A673 (cell line): ENCODE measurements around the gene ARSA. TPM values are rescaled to one million over a fixed set of nuclear protein-coding genes. Genes with fewer than 3 reads are reported as not detected.

ENCODE experiments used
- BruUV-seq: library from RNA; stranded (reverse); fragments of 400-500 nt; replicated peaks from 2 replicates; lab custom pipeline; 2021; lab: Mats Ljungman, UMichigan
- CTCF ChIA-PET: fragments of 300-600 bp; sonication (Branson Sonifier 250); formaldehyde crosslinking; loops from one replicate; lab custom pipeline; 2022; ENCODE audit warnings: antibody characterized with exemption; lab: Charles Lee
- POLR2A ChIA-PET: fragments of 300-600 bp; sonication (Branson Sonifier 250); formaldehyde crosslinking; loops from one replicate; lab custom pipeline; 2022; ENCODE audit warnings: antibody characterized with exemption; ENCODE audit not compliant: low non-redundant PET; lab: Charles Lee
- DNase-seq: peaks from one replicate; pipeline ENCODE4 v3.0.0-alpha.2; 2015; ENCODE audit warnings: low spot score
- H3K27ac ChIP-seq: fragments of 200-600 bp; sonication (generic); 2 replicates; pipeline ENCODE4 v1.5.1; 2016; ENCODE audit warnings: mixed run types, low read depth, mild to moderate bottlenecking, mixed read lengths, antibody characterized with exemption, low read length; ENCODE audit not compliant: poor library complexity, severe bottlenecking
- H3K27me3 ChIP-seq: fragments of 200-600 bp; sonication (generic); replicated peaks from 2 replicates; pipeline ENCODE4 v1.6.1; 2017; ENCODE audit warnings: mixed run types, low read depth, mild to moderate bottlenecking, mixed read lengths, antibody characterized with exemption, low read length; ENCODE audit not compliant: insufficient read depth, poor library complexity
- H3K36me3 ChIP-seq: fragments of 200-600 bp; sonication (generic); 2 replicates; pipeline ENCODE4 v1.6.1; 2016; ENCODE audit warnings: mixed run types, mild to moderate bottlenecking, mixed read lengths, antibody characterized with exemption, low read length; ENCODE audit not compliant: insufficient read depth, poor library complexity, severe bottlenecking
- H3K4me1 ChIP-seq: fragments of 200-600 bp; sonication (generic); 2 replicates; pipeline ENCODE4 v1.6.1; 2017; ENCODE audit warnings: mixed run types, mild to moderate bottlenecking, mixed read lengths, antibody characterized with exemption, low read length; ENCODE audit not compliant: insufficient read depth, poor library complexity, severe bottlenecking
- H3K4me3 ChIP-seq: fragments of 200-600 bp; sonication (generic); 2 replicates; pipeline ENCODE4 v1.5.1; 2016; ENCODE audit warnings: low read depth, mixed run types, mild to moderate bottlenecking, mixed read lengths, low read length; ENCODE audit not compliant: poor library complexity, severe bottlenecking
- H3K9me3 ChIP-seq: fragments of 200-600 bp; sonication (generic); 2 replicates; pipeline ENCODE4 v1.6.1; 2016; ENCODE audit warnings: mixed run types, low read depth, mild to moderate bottlenecking, mixed read lengths, antibody characterized with exemption, low read length; ENCODE audit not compliant: poor library complexity, severe bottlenecking
- CTCF ChIP-seq: fragments of 300-800, 200-600 bp; sonication (generic); conservative IDR thresholded peaks from 2 replicates; pipeline ENCODE4 v1.5.1; 2017; ENCODE audit warnings: low read depth, mild to moderate bottlenecking, antibody characterized with exemption, low read length, moderate library complexity, mixed read lengths
- EZH2 ChIP-seq: fragments of 200-600 bp; sonication (generic); IDR thresholded peaks from 2 replicates; pipeline ENCODE4 v1.6.1; 2017; ENCODE audit warnings: borderline replicate concordance, low read depth, mild to moderate bottlenecking, mixed read lengths, antibody characterized with exemption, low read length; ENCODE audit not compliant: poor library complexity, severe bottlenecking
- intact Hi-C: fragments of 100-400 bp; cut with micrococcal nuclease; formaldehyde crosslinking; loops from one replicate; pipeline ENCODE4 v1.10.0; 2022; ENCODE audit not compliant: unreplicated experiment
- total RNA-seq: library from RNA; stranded (reverse); gene quantifications from 2 replicates; pipeline ENCODE4 v1.2.3, GENCODE V29; 2021

The ARSA gene
- total RNA-seq, 1 experiment from 2014 or later = 15.6 TPM

DNA sequence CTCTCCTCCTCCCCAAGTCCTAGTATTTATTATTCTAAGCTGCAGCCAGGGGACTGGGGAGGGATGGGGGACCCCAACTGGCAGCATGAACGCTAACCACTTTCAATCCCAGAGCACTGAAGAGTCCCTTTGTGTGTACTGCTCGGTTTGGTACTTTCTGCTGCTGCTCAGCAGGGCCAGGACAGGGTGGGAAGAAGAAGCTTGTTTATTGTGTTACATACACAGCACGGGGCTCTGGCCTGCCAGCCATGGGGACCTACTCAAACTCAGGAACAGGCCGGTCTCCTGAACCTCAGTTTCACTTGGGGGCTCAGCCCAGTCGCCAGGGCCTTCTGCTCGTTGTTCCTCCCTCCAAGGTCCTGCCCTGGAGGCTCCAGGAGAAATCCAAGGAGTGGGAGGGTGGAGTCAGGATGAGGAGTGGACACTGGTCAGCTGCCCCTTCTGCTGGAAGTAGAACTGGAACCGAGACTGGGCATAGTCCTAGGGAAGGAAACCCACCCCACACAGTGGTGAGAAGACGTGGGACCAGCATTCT lies 49.1 kb downstream of the ARSA start:
- H3K36me3 ChIP-seq = no peaks in the 10 kb centered on the region
- H3K27ac ChIP-seq = no peak overlapping the region
- ChIA-PET POLR2A (no interaction called here), CTCF (interaction anchor here (0.9 kb wide), 1 partner anchor 49 kb away, joined by 5 read pairs; the partner anchor contains the start of gene ARSA)
- no TSS peak for BruUV-seq
- H3K27me3 ChIP-seq = no peaks in the 10 kb centered on the region
- TF ChIP-seq EZH2 = no peak
- no peak for TF ChIP-seq CTCF
- no peak overlapping the region for H3K4me3 ChIP-seq
- H3K9me3 ChIP-seq = no peaks in the 10 kb centered on the region
- DNase-seq = no peak
- H3K4me1 ChIP-seq = no peaks in the 10 kb centered on the region
- intact Hi-C loops = no loop called here

DNA sequence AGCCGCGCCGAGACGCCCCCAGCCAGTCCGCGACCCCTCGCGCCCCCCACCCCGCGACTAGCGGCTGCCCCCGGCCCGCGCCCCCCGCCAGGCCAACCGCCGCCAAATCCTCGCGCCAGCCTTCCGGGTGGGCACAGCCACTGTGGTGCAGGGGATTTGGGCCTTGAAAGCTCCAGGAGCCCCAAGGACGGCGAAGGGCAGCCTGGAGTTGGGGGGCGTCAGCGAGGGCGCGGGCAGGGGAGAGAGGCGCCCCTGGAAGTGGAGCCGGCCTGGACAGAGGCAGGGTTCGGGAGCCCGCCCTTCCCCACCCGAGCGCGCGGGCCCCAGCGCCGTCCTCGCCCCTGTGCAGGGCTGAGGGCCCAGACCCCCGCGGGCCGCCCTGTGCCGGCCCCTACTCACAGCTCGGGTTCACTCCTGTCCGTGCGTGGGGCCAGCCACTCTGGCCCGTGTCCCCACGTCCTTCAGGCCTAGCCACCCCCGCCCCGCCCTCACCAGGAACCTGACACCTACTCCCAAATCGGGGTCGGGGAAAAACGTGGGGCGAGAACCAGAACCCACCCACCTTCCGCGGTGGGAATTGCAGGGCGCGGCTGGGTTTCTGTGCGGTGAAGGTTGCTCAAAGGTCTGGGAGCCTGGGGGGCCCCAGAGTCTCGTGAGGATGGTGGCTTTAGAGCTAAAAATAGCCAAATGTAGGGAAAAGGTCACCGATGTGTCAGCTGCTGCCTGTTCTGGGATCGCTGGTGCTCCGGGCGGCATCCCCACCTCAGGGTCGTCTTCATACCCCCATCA lies 49.8 kb downstream of the ARSA start, which contains the start of gene CPT1B:
CPT1B (minus strand) TSS at position 441 of the 789 bp plus-strand sequence. CDS start 512 bp downstream, outside the sequence.
- DNase-seq = no peak
- intact Hi-C loops = no loop called here
- H3K36me3 ChIP-seq = no peaks in the 10 kb centered on the region
- no peaks in the 10 kb centered on the region for H3K4me1 ChIP-seq
- no peaks in the 10 kb centered on the region for H3K9me3 ChIP-seq
- H3K4me3 ChIP-seq = no peak within 1 kb of the TSS
- H3K27me3 ChIP-seq = no peaks in the 10 kb centered on the region
- no peak within 1 kb of the TSS for H3K27ac ChIP-seq
- ChIA-PET POLR2A (no interaction called here), CTCF (interaction anchor here (0.9 kb wide), 1 partner anchor 50 kb away, joined by 5 read pairs; the partner anchor contains the start of gene ARSA)
- TF ChIP-seq CTCF (no peak), EZH2 (no peak)
- BruUV-seq = no TSS peak

DNA sequence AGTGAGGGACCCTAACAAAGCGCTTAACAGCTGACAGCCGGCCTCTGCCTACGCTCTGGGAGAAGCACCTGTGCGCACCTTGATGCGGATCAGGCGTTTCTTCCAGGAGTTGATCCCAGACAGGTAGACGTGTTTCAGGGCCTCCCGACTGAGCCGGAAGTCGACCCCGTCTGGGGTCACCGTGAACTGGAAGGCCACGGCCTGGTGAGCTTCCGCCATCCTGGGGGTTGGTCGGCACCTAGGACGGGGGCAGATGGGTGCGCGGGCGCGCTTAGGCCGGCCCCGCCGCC lies 50.3 kb downstream of the ARSA start:
- no peak overlapping the region for H3K27ac ChIP-seq
- no peaks in the 10 kb centered on the region for H3K27me3 ChIP-seq
- H3K4me1 ChIP-seq = no peaks in the 10 kb centered on the region
- DNase-seq = no peak
- H3K4me3 ChIP-seq = no peak overlapping the region
- TF ChIP-seq CTCF = no peak
- TF ChIP-seq EZH2 = no peak
- CTCF ChIA-PET = no interaction called here
- intact Hi-C loops = no loop called here
- H3K9me3 ChIP-seq = no peaks in the 10 kb centered on the region
- POLR2A ChIA-PET = no interaction called here
- no peaks in the 10 kb centered on the region for H3K36me3 ChIP-seq
- no TSS peak for BruUV-seq
